ENCODE data around the gene LCA5L. TPM values are rescaled to one million over a fixed set of nuclear protein-coding genes. Genes with fewer than 3 reads are reported as not detected.

LCA5L gene
- polyA plus RNA-seq, 1 donor from 2014 or later = 0.09 TPM

DNA sequence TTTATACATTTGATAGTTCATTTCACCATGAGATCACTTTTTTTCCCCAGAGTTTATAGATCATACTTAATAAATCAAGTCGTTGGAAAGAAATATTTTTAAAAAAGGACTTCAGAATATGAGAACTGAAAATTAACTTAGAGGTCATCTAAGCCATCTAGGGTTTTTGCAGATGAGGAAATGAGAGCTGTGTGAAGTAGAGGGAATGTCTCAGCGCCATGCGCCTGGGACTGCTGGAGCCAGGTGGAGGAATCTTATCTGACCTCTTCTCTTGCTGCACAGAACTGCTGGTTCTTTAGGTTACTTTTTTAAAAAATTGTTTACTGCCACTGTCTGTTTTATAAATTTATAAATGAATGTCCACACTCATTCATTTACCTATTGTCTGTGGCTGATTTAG, 17.7 kb upstream of the LCA5L start:
- H2AFZ ChIP-seq (ENCODE audit: low read depth, low read length) = no peak overlapping the region
- no peak overlapping the region for H3K4me2 ChIP-seq (ENCODE audit: low read length)
- no peaks in the 10 kb centered on the region for H3K9me3 ChIP-seq (ENCODE audit: low read length)
- H3K9ac ChIP-seq (ENCODE audit: low read length) = no peak overlapping the region
- H3K9me2 ChIP-seq (ENCODE audit: insufficient read depth, low read length) = no peaks in the 10 kb centered on the region
- no peak overlapping the region for H3K4me3 ChIP-seq (ENCODE audit: low read length)
- no peaks in the 10 kb centered on the region for H3K27me3 ChIP-seq (ENCODE audit: insufficient read depth, low read depth, low read length)
- no peak overlapping the region for H3K27ac ChIP-seq (ENCODE audit: low read length)
- TF ChIP-seq EZH2 (IDR thresholded peaks at IDR 0.05; ENCODE audit: borderline replicate concordance, insufficient read depth, low read length, poor library complexity, severe bottlenecking) = no peak
- no peak for TF ChIP-seq TAF1 (IDR thresholded peaks at IDR 0.05; ENCODE audit: low read depth)
- TF ChIP-seq, protein P1, sequence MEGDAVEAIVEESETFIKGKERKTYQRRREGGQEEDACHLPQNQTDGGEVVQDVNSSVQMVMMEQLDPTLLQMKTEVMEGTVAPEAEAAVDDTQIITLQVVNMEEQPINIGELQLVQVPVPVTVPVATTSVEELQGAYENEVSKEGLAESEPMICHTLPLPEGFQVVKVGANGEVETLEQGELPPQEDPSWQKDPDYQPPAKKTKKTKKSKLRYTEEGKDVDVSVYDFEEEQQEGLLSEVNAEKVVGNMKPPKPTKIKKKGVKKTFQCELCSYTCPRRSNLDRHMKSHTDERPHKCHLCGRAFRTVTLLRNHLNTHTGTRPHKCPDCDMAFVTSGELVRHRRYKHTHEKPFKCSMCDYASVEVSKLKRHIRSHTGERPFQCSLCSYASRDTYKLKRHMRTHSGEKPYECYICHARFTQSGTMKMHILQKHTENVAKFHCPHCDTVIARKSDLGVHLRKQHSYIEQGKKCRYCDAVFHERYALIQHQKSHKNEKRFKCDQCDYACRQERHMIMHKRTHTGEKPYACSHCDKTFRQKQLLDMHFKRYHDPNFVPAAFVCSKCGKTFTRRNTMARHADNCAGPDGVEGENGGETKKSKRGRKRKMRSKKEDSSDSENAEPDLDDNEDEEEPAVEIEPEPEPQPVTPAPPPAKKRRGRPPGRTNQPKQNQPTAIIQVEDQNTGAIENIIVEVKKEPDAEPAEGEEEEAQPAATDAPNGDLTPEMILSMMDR (IDR thresholded peaks at IDR 0.05; ENCODE audit: poor library complexity, severe bottlenecking) = no peak
- TF ChIP-seq POLR2AphosphoS5 (IDR thresholded peaks at IDR 0.05) = no peak
- no peak for TF ChIP-seq EP300 (conservative IDR thresholded peaks at IDR 0.05; ENCODE audit: poor library complexity, severe bottlenecking)
- TF ChIP-seq RAD21 (conservative IDR thresholded peaks at IDR 0.05) = no peak
- no peak for TF ChIP-seq SMC3 (conservative IDR thresholded peaks at IDR 0.05; ENCODE audit: poor library complexity)
- TF ChIP-seq, protein P2, sequence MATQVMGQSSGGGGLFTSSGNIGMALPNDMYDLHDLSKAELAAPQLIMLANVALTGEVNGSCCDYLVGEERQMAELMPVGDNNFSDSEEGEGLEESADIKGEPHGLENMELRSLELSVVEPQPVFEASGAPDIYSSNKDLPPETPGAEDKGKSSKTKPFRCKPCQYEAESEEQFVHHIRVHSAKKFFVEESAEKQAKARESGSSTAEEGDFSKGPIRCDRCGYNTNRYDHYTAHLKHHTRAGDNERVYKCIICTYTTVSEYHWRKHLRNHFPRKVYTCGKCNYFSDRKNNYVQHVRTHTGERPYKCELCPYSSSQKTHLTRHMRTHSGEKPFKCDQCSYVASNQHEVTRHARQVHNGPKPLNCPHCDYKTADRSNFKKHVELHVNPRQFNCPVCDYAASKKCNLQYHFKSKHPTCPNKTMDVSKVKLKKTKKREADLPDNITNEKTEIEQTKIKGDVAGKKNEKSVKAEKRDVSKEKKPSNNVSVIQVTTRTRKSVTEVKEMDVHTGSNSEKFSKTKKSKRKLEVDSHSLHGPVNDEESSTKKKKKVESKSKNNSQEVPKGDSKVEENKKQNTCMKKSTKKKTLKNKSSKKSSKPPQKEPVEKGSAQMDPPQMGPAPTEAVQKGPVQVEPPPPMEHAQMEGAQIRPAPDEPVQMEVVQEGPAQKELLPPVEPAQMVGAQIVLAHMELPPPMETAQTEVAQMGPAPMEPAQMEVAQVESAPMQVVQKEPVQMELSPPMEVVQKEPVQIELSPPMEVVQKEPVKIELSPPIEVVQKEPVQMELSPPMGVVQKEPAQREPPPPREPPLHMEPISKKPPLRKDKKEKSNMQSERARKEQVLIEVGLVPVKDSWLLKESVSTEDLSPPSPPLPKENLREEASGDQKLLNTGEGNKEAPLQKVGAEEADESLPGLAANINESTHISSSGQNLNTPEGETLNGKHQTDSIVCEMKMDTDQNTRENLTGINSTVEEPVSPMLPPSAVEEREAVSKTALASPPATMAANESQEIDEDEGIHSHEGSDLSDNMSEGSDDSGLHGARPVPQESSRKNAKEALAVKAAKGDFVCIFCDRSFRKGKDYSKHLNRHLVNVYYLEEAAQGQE (IDR thresholded peaks at IDR 0.05; ENCODE audit: borderline replicate concordance) = no peak
- TF ChIP-seq MXI1 (conservative IDR thresholded peaks at IDR 0.05; ENCODE audit: poor library complexity, severe bottlenecking) = no peak
- H3K79me2 ChIP-seq (replicated peaks; ENCODE audit: insufficient read depth, low read length) = no peaks in the 10 kb centered on the region
- no peaks in the 10 kb centered on the region for H4K20me1 ChIP-seq (ENCODE audit: insufficient read depth)
- H3K36me3 ChIP-seq (ENCODE audit: insufficient read depth, low read length) = no peaks in the 10 kb centered on the region
- H3F3A ChIP-seq (ENCODE audit: insufficient read depth, low read length, poor library complexity, severe bottlenecking) = no peaks in the 10 kb centered on the region

DNA sequence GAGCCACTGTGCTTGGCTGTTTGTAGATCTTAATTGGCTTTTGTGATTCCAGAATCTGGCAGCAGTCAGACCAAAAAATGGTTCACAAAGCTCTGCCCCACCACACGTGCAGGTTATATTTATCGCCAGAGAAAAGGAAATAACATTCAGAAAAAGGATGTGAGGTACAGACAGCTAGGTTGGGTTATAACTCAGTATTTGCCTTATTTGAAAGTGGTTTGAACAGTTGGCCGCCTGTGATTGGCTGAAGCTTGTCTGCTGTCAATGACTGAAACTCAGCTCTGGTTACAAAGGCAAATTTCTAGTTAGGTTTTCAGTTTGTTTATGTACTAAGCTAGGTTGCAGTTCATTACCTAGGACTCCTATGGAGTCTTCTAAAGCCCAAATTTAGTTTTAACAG, 15.8 kb upstream of the LCA5L start:
- no peak overlapping the region for H3K9ac ChIP-seq (ENCODE audit: low read length)
- H3K79me2 ChIP-seq (replicated peaks; ENCODE audit: insufficient read depth, low read length) = no peaks in the 10 kb centered on the region
- H2AFZ ChIP-seq (ENCODE audit: low read depth, low read length) = no peak overlapping the region
- H4K20me1 ChIP-seq (ENCODE audit: insufficient read depth) = no peaks in the 10 kb centered on the region
- H3F3A ChIP-seq (ENCODE audit: insufficient read depth, low read length, poor library complexity, severe bottlenecking) = no peaks in the 10 kb centered on the region
- no peaks in the 10 kb centered on the region for H3K27me3 ChIP-seq (ENCODE audit: insufficient read depth, low read depth, low read length)
- no peak overlapping the region for H3K27ac ChIP-seq (ENCODE audit: low read length)
- H3K9me3 ChIP-seq (ENCODE audit: low read length) = no peaks in the 10 kb centered on the region
- TF ChIP-seq EP300 (conservative IDR thresholded peaks at IDR 0.05; ENCODE audit: poor library complexity, severe bottlenecking) = no peak
- H3K4me2 ChIP-seq (ENCODE audit: low read length) = no peak overlapping the region
- H3K36me3 ChIP-seq (ENCODE audit: insufficient read depth, low read length) = no peaks in the 10 kb centered on the region
- no peak overlapping the region for H3K4me3 ChIP-seq (ENCODE audit: low read length)
- H3K9me2 ChIP-seq (ENCODE audit: insufficient read depth, low read length) = no peaks in the 10 kb centered on the region

DNA sequence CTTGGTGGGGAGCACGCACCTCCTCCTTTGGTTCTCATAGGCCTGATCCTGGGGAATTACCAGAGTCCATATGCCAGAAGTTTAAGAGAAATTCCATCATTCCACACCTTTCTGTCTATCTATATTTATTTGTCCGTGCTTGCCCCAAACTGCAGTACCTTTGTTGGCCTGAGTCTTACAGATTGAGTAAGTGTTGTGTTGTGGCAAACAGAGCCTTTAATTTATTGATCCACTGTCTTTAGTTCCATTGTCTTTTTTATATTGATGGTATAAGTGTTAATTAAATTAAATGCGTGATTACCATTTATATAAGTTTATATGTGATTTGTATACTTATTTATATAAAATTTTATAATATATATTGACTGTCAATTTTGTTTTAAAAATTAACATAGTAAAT, 11.1 kb upstream of the LCA5L start:
- Histone ChIP-seq H3K9me2 (ENCODE audit: insufficient read depth, low read length) (no peaks in the 10 kb centered on the region), H3F3A (ENCODE audit: insufficient read depth, low read length, poor library complexity, severe bottlenecking) (no peaks in the 10 kb centered on the region), H2AFZ (ENCODE audit: low read depth, low read length) (no peak overlapping the region), H3K9me3 (ENCODE audit: low read length) (no peaks in the 10 kb centered on the region), H3K27ac (ENCODE audit: low read length) (no peak overlapping the region), H4K20me1 (ENCODE audit: insufficient read depth) (no peaks in the 10 kb centered on the region), H3K79me2 (replicated peaks; ENCODE audit: insufficient read depth, low read length) (no peaks in the 10 kb centered on the region), H3K4me3 (ENCODE audit: low read length) (no peak overlapping the region), H3K4me2 (ENCODE audit: low read length) (no peak overlapping the region), H3K9ac (ENCODE audit: low read length) (no peak overlapping the region), H3K27me3 (ENCODE audit: insufficient read depth, low read depth, low read length) (no peaks in the 10 kb centered on the region), H3K36me3 (ENCODE audit: insufficient read depth, low read length) (no peaks in the 10 kb centered on the region)
- TF ChIP-seq EZH2 (IDR thresholded peaks at IDR 0.05; ENCODE audit: borderline replicate concordance, insufficient read depth, low read length, poor library complexity, severe bottlenecking) = no peak
- TF ChIP-seq, protein P1 (IDR thresholded peaks at IDR 0.05; ENCODE audit: poor library complexity, severe bottlenecking) = no peak
- no peak for TF ChIP-seq EP300 (conservative IDR thresholded peaks at IDR 0.05; ENCODE audit: poor library complexity, severe bottlenecking)
- TF ChIP-seq, protein P2 (IDR thresholded peaks at IDR 0.05; ENCODE audit: borderline replicate concordance) = no peak
- TF ChIP-seq MXI1 (conservative IDR thresholded peaks at IDR 0.05; ENCODE audit: poor library complexity, severe bottlenecking) = no peak
- TF ChIP-seq POLR2AphosphoS5 (IDR thresholded peaks at IDR 0.05) = no peak
- TF ChIP-seq SMC3 (conservative IDR thresholded peaks at IDR 0.05; ENCODE audit: poor library complexity) = no peak

All from neural cell (in vitro differentiated cells).